ENCODE results near the gene UST. TPM values are rescaled to one million over a fixed set of nuclear protein-coding genes. Genes with fewer than 3 reads are reported as not detected.

Gene UST
- total and polyA plus RNA-seq, 4 donors, result 8.4 to 21.5 (median 14.1) TPM

GRCh38 chr6:148814869-148815268, 68.0 kb downstream of the UST start:
- Histone ChIP-seq H3K4me1 (ENCODE audit: control insufficient read depth in 1 of 2, insufficient read depth in 2 of 2, low read length in 2 of 2) (peaks cover 0 to 5% of the 10 kb centered on the region in 2 donors), H3K36me3 (ENCODE audit: control insufficient read depth in 1 of 2, insufficient read depth in 2 of 2, low read length in 1 of 2) (no peaks in the 10 kb centered on the region), H3K27ac (ENCODE audit: low read depth in 1 of 2, low read length in 2 of 2) (no peak overlapping the region), H3K9me3 (ENCODE audit: control insufficient read depth, low read length) (no peaks in the 10 kb centered on the region), H3K27me3 (ENCODE audit: control insufficient read depth in 1 of 2, insufficient read depth in 2 of 2, low read length in 1 of 2) (no peaks in the 10 kb centered on the region), H3K4me3 (ENCODE audit: low read length in 2 of 2) (no peak overlapping the region)
- 93 to 98% methylated on average over 2 of the region's 2 CpGs for WGBS, 2 donors
- intact Hi-C loops (cut with DNase I), result no loop called here
- no peak for ATAC-seq (ENCODE audit: low FRiP score)
- DNase-seq, result no peak

DNA sequence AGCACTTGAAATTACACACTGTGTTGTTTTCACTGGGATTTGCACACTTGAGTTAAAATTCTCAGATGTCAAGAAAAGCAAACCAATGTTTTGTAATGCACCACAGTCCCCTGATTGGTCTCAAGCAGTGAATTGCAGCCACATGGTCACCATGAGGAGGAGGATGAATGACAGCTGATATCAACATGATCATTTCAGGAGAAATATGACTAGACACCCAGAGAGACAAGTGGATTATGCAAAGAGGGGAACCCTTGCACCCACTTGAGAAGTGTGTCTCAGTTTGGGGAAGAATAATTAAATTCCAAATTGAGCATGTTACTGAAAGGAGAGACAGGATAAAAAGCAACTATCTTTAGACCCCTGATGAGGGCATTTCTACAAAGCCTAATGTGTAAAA, 69.3 kb downstream of the UST start:
- Histone ChIP-seq H3K36me3 (ENCODE audit: control insufficient read depth in 1 of 2, insufficient read depth in 2 of 2, low read length in 1 of 2) (no peaks in the 10 kb centered on the region), H3K27ac (ENCODE audit: low read depth in 1 of 2, low read length in 2 of 2) (no peak overlapping the region), H3K4me3 (ENCODE audit: low read length in 2 of 2) (no peak overlapping the region), H3K4me1 (ENCODE audit: control insufficient read depth in 1 of 2, insufficient read depth in 2 of 2, low read length in 2 of 2) (peaks cover 0 to 5% of the 10 kb centered on the region in 2 donors), H3K9me3 (ENCODE audit: control insufficient read depth, low read length) (no peaks in the 10 kb centered on the region), H3K27me3 (ENCODE audit: control insufficient read depth in 1 of 2, insufficient read depth in 2 of 2, low read length in 1 of 2) (no peaks in the 10 kb centered on the region)
- ATAC-seq (ENCODE audit: low FRiP score), result no peak
- intact Hi-C loops (cut with DNase I), result no loop called here
- no peak for DNase-seq

DNA sequence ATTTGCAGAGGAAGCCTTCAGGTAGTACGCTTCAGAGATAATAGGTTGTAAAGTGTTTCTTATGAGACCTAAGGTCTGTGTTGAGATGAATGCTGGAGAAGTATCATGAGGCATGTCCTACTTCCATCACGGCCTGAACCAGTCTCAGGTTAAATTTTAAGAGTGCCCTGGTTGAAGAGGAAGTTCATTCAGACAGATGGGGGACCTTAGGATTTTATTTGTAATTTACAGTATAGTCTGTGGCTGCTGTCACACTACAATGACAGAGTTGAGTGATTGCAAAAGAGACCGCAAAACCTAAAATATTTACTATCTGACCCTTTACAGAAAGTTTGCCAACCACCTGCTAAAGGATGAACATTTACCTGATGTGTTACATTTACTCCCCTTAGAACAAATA, 70.9 kb downstream of the UST start:
- Histone ChIP-seq H3K9me3 (ENCODE audit: control insufficient read depth, low read length) (no peaks in the 10 kb centered on the region), H3K4me3 (ENCODE audit: low read length in 2 of 2) (no peak overlapping the region), H3K27ac (ENCODE audit: low read depth in 1 of 2, low read length in 2 of 2) (no peak overlapping the region), H3K27me3 (ENCODE audit: control insufficient read depth in 1 of 2, insufficient read depth in 2 of 2, low read length in 1 of 2) (no peaks in the 10 kb centered on the region), H3K36me3 (ENCODE audit: control insufficient read depth in 1 of 2, insufficient read depth in 2 of 2, low read length in 1 of 2) (no peaks in the 10 kb centered on the region), H3K4me1 (ENCODE audit: control insufficient read depth in 1 of 2, insufficient read depth in 2 of 2, low read length in 2 of 2) (peaks cover 0 to 5% of the 10 kb centered on the region in 2 donors)
- DNase-seq (no peak), ATAC-seq (ENCODE audit: low FRiP score) (no peak)
- WGBS, 2 donors, result 92% methylated on average over 3 of the region's 3 CpGs
- intact Hi-C loops (cut with DNase I), result no loop called here

DNA sequence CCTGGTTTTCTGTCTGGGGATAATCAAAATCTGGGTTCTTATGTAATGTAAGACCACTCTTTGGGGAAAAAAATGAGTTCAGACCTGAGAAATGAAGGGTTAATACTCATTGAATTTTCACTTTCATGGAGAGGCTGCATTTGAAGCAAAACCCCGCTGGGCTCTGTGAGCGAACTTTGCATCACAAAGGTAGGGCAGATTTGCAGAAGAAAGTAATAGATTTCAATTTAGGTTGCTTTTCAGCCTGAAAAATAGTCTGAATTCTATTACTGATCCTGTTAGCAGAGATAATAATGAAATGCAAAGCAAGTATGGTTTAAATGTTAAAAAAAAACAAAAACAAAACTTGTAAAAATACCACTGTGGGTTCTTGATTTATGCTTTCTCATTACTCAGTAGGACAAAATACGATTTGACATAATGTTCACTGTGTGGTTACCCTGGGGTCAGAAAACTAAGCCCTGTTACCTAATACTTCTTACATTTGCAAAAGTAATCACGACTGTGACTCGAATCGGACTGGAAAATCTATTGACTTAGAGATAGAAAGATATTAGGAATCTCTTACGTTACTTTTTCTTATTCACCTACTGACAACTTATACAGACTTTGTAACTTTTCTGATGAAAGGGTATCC, 72.2 kb downstream of the UST start:
- intact Hi-C loops (cut with DNase I), result no loop called here
- Histone ChIP-seq H3K4me3 (ENCODE audit: low read length in 2 of 2) (no peak overlapping the region), H3K36me3 (ENCODE audit: control insufficient read depth in 1 of 2, insufficient read depth in 2 of 2, low read length in 1 of 2) (no peaks in the 10 kb centered on the region), H3K4me1 (ENCODE audit: control insufficient read depth in 1 of 2, insufficient read depth in 2 of 2, low read length in 2 of 2) (peaks cover 0 to 5% of the 10 kb centered on the region in 2 donors), H3K27ac (ENCODE audit: low read depth in 1 of 2, low read length in 2 of 2) (no peak overlapping the region), H3K27me3 (ENCODE audit: control insufficient read depth in 1 of 2, insufficient read depth in 2 of 2, low read length in 1 of 2) (no peaks in the 10 kb centered on the region), H3K9me3 (ENCODE audit: control insufficient read depth, low read length) (no peaks in the 10 kb centered on the region)
- DNase-seq, result no peak
- no peak for ATAC-seq (ENCODE audit: low FRiP score)
- 78 to 92% methylated on average over 7 of the region's 7 CpGs for WGBS, 2 donors

- H3K9me3 ChIP-seq (ENCODE audit: control insufficient read depth, low read length), result no peaks in the 10 kb centered on the region
- DNase-seq, result no peak
- WGBS, 2 donors, result 87 to 88% methylated on average over 6 of the region's 6 CpGs
- no peak overlapping the region for H3K4me3 ChIP-seq (ENCODE audit: low read length in 2 of 2)
- no peak for ATAC-seq (ENCODE audit: low FRiP score)
- H3K27me3 ChIP-seq (ENCODE audit: control insufficient read depth in 1 of 2, insufficient read depth in 2 of 2, low read length in 1 of 2), result no peaks in the 10 kb centered on the region
- H3K4me1 ChIP-seq (ENCODE audit: control insufficient read depth in 1 of 2, insufficient read depth in 2 of 2, low read length in 2 of 2), result peaks cover 0 to 5% of the 10 kb centered on the region in 2 donors
- intact Hi-C loops (cut with DNase I), result no loop called here
- H3K27ac ChIP-seq (ENCODE audit: low read depth in 1 of 2, low read length in 2 of 2), result no peak overlapping the region
- H3K36me3 ChIP-seq (ENCODE audit: control insufficient read depth in 1 of 2, insufficient read depth in 2 of 2, low read length in 1 of 2), result no peaks in the 10 kb centered on the region
These were observed 73.0 kb downstream of the UST start for GRCh38 chr6:148819852-148820251.

DNA sequence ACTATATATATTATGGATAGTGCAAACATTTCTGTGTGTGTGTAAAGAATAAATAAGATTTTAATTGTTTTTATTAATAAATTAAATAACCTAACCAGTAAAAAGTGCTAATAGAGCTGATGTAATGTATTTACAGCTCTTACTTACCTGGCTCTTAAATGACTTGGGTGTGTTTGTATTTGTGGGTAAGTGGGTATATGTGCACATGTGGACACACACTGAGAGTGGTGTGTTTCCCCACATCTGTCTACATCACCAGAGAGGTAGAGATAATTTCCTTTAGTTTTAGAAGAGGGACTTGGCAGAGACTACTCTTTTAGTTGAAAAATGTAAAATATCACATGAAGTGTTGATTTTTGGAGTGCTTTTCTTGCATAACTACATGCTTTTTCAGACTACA, 76.0 kb downstream of the UST start:
- Histone ChIP-seq H3K4me3 (ENCODE audit: low read length in 2 of 2) (no peak overlapping the region), H3K4me1 (ENCODE audit: control insufficient read depth in 1 of 2, insufficient read depth in 2 of 2, low read length in 2 of 2) (no peaks in the 10 kb centered on the region), H3K27me3 (ENCODE audit: control insufficient read depth in 1 of 2, insufficient read depth in 2 of 2, low read length in 1 of 2) (no peaks in the 10 kb centered on the region), H3K27ac (ENCODE audit: low read depth in 1 of 2, low read length in 2 of 2) (no peak overlapping the region), H3K9me3 (ENCODE audit: control insufficient read depth, low read length) (no peaks in the 10 kb centered on the region), H3K36me3 (ENCODE audit: control insufficient read depth in 1 of 2, insufficient read depth in 2 of 2, low read length in 1 of 2) (no peaks in the 10 kb centered on the region)
- intact Hi-C loops (cut with DNase I), result no loop called here
- no peak for DNase-seq
- no peak for ATAC-seq (ENCODE audit: low FRiP score)

- 96 to 100% methylated on average over 1 of the region's 1 CpG for WGBS, 2 donors
- ATAC-seq (ENCODE audit: low FRiP score), result no peak
These were observed 77.5 kb downstream of the UST start for GRCh38 chr6:148824291-148824690.

DNA sequence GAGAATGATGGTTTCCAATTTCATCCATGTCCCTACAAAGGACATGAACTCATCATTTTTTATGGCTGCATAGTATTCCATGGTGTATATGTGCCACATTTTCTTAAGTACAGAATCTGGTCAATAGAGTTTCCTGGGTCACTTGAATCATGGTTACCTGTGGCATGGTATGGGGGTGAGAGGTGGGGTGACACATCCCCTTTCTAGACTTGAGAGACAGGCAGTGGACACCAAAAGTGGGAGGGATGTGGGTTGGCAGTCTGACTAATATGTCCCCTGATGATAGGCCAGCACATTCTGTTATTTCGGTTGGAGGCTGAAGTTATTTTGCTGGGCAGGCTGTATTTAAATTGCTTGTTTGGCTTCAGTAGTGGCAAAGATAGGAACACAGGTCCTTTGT, 78.1 kb downstream of the UST start:
- intact Hi-C loops (cut with DNase I), result no loop called here
- ATAC-seq (ENCODE audit: low FRiP score) (no peak), DNase-seq (no peak)
- H3K27ac ChIP-seq (ENCODE audit: low read depth in 1 of 2, low read length in 2 of 2), result no peak overlapping the region
- WGBS, 2 donors, result 70 to 74% methylated on average over 1 of the region's 1 CpG
- no peaks in the 10 kb centered on the region for H3K27me3 ChIP-seq (ENCODE audit: control insufficient read depth in 1 of 2, insufficient read depth in 2 of 2, low read length in 1 of 2)
- no peaks in the 10 kb centered on the region for H3K36me3 ChIP-seq (ENCODE audit: control insufficient read depth in 1 of 2, insufficient read depth in 2 of 2, low read length in 1 of 2)
- no peaks in the 10 kb centered on the region for H3K4me1 ChIP-seq (ENCODE audit: control insufficient read depth in 1 of 2, insufficient read depth in 2 of 2, low read length in 2 of 2)
- H3K4me3 ChIP-seq (ENCODE audit: low read length in 2 of 2), result no peak overlapping the region
- no peaks in the 10 kb centered on the region for H3K9me3 ChIP-seq (ENCODE audit: control insufficient read depth, low read length)

More at GRCh38 chr6:148824291-148824690, 77.5 kb downstream of the UST start:
- Histone ChIP-seq H3K27ac (ENCODE audit: low read depth in 1 of 2, low read length in 2 of 2) (no peak overlapping the region), H3K9me3 (ENCODE audit: control insufficient read depth, low read length) (no peaks in the 10 kb centered on the region), H3K4me1 (ENCODE audit: control insufficient read depth in 1 of 2, insufficient read depth in 2 of 2, low read length in 2 of 2) (no peaks in the 10 kb centered on the region), H3K4me3 (ENCODE audit: low read length in 2 of 2) (no peak overlapping the region), H3K36me3 (ENCODE audit: control insufficient read depth in 1 of 2, insufficient read depth in 2 of 2, low read length in 1 of 2) (no peaks in the 10 kb centered on the region), H3K27me3 (ENCODE audit: control insufficient read depth in 1 of 2, insufficient read depth in 2 of 2, low read length in 1 of 2) (no peaks in the 10 kb centered on the region)
- intact Hi-C loops (cut with DNase I), result no loop called here
- DNase-seq, result no peak

DNA sequence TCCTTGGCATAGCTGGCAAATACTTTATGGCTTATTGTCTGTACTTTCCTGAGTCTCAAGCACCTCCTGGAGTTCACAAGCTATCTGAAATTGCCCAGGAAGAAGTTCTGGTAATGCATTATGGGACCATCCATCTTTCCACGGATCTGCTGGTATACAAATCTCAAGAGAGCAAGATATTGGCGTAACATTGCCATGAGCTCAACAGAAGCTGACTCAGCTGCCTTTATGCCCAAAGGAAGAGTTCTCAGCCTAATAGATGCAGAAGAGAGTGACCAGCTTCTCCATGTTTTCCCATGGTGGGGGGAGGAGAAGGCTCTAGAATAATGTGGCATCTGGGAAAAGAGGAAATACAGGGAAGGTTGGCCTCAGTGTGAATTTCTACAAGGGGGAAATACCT, 78.7 kb downstream of the UST start:
- Histone ChIP-seq H3K4me3 (ENCODE audit: low read length in 2 of 2) (no peak overlapping the region), H3K9me3 (ENCODE audit: control insufficient read depth, low read length) (no peaks in the 10 kb centered on the region), H3K27me3 (ENCODE audit: control insufficient read depth in 1 of 2, insufficient read depth in 2 of 2, low read length in 1 of 2) (no peaks in the 10 kb centered on the region), H3K27ac (ENCODE audit: low read depth in 1 of 2, low read length in 2 of 2) (no peak overlapping the region), H3K36me3 (ENCODE audit: control insufficient read depth in 1 of 2, insufficient read depth in 2 of 2, low read length in 1 of 2) (no peaks in the 10 kb centered on the region), H3K4me1 (ENCODE audit: control insufficient read depth in 1 of 2, insufficient read depth in 2 of 2, low read length in 2 of 2) (no peaks in the 10 kb centered on the region)
- DNase-seq, result no peak
- 65% methylated on average over 2 of the region's 2 CpGs for WGBS, 2 donors
- no peak for ATAC-seq (ENCODE audit: low FRiP score)
- intact Hi-C loops (cut with DNase I), result no loop called here

Data from aorta (tissue), 5 donors.